CD4-positive, alpha-beta T cell treated with Interleukin-15 for 4 hours (primary cell): Measurements from ENCODE around the gene ITPRIP.
A peak's percentile ranks its signal among the peaks of the same experiment; 100 is the strongest.

Source experiments
- DNase-seq: peaks from one replicate; pipeline ENCODE4 v3.0.0-alpha.2; 2020; ENCODE audit warnings: low spot score

Gene ITPRIP, protein sequence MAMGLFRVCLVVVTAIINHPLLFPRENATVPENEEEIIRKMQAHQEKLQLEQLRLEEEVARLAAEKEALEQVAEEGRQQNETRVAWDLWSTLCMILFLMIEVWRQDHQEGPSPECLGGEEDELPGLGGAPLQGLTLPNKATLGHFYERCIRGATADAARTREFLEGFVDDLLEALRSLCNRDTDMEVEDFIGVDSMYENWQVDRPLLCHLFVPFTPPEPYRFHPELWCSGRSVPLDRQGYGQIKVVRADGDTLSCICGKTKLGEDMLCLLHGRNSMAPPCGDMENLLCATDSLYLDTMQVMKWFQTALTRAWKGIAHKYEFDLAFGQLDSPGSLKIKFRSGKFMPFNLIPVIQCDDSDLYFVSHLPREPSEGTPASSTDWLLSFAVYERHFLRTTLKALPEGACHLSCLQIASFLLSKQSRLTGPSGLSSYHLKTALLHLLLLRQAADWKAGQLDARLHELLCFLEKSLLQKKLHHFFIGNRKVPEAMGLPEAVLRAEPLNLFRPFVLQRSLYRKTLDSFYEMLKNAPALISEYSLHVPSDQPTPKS

DNA sequence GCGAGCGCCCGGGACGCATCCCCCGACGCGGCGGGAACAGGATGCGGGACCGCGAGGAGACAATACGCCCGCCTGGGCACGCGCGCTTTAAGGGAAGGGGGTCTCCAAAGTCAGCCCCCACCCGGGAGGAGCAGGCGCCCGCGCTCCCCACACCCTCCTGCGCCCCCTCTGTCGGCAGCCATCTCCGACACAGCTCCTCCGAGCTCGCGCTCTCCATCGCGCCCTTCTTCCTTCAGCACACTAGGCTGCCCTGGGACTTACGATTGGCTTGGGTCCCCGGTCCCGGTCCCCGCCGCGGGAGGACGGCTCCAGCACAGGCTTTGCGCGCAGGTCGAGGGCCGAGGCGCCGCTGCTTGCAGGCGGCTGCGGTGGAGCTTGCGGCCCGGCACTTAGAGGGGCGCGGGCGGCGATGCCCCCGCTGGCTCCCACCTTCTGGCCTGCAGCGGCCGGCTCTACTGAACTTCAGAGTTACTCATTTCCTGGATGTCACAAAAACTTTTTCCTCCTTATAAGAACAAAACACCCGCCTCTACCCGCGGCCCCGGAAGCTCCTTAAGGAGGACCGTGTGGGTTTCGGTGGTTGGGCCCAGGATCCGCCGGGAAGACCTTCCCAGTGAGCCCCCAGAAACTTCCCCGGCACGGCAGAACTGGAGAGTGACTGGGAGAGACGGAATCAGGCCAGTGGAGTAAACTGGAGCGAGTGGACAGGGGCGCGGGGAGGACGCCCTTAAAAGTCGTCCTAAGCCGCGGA, at the start of gene ITPRIP:
Gene ITPRIP, minus strand, starts transcription at position 481 of the 751 bp plus-strand sequence. CDS start 22,414 bp downstream, outside the sequence.
- DNase-seq, result peak; percentile 68

DNA sequence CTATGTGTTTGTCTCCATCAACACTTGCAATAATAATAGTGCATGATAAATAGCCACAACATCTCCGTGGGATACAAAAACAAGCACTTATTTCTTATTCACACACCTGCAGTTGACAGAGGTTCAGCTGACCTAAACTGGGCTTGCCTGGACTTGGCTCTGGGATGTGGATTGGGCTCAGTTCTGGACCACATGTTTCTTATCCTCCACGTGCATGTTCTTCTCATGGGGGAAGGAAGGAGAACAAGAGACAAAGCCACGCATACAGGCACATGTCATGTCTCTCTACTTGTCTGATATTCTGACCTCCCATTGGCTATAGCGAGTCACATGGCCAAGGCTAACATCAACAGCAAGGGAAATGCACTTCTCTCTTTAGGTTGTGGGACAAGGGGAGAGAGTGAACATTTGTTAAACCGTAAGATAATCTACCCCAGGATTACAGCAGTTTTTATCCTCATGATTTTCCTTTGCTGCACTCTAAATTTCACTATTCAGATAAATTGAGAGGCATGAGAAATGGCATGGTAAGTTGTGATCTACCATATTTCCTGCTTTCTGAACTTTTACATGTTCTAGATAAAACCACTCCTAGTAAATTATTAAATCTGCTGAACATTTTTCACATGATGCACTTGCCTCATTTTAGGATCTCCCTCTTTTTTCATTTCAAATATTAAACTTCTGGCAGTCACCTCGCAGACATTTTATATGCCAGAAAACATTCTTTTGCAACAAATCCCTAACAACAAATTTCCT, 49.0 kb upstream of the ITPRIP start:
- no peak for DNase-seq

DNA sequence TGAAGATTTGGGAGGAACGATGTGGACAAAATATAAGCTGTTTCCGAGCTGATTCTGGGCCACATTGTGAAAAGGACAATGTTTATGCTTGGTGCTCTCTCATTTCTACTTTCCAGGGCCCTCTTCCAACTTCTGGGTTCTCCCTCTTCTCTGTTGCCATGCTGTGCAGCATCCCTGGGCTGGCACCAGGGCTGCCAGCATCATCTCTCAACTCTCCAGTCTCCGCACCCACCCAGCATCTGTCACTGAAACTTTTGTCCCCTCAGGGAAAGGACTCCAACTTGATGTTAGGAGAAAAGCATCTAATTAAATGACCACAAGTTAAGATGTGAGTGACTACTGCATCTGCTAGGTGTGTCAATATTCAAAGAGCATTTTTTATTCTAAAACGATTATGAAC, 42.1 kb upstream of the ITPRIP start:
- DNase-seq, result no peak

DNA sequence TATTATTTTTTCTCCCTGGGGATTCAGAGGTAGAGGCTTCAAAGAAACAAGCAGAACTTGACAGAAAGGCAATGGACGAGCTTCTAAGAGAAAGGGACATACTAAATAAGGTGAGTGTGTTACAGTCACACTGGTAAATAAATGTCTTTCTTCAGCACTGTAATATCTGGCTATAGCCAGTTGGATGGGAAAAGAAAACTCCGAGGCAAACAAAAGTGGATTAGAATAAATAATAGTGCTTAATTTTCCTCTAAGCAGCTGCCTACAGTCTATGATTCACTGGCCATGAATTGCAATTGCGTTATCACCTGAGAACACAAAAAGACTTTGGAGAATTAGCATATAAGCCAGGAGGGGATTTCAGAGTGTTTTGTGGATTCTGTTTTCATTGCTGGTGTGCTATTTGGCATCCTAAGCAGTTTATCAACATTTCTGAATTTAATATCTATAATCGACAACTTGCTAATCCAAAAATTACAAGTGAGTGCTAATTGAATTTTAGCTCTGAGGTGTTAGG, 38.6 kb upstream of the ITPRIP start:
- no peak for DNase-seq

DNA sequence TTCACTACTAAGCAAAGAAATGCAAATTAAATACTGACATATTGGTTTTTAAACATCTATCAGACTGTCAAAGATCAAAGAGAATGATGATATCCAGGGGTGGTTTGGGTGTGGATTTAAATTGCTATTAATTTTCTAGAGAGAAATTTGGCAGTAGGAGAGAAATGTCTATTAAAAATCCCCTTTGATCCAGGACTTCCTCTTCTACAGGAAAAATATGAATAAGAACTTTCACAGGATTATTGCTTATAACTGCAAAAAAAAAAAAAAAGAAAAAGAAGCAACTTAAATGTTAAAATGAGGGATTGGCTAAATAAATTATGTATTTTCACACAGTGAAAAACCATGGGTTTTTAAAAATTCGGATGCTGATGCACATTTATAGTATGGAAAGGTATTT, 36.3 kb upstream of the ITPRIP start:
- no peak for DNase-seq

DNA sequence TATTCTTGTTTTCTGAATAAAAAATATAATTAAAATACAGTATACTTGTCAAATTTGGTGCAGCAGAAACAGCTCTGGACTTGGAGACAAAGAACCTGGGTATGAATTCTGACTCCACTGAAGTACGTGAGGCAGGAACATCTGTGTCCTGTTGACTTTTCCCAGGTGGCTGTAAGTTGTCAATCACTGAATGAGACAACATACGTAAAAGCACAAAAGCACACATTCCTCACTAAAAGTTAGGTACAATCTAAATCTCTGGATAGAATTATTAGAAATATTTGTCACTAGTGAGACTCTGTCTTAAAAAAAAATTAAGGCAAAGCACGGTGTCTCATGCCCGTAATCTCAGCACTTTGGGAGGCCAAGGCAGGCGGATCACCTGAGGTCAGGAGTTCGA, 33.5 kb upstream of the ITPRIP start:
- no peak for DNase-seq

DNA sequence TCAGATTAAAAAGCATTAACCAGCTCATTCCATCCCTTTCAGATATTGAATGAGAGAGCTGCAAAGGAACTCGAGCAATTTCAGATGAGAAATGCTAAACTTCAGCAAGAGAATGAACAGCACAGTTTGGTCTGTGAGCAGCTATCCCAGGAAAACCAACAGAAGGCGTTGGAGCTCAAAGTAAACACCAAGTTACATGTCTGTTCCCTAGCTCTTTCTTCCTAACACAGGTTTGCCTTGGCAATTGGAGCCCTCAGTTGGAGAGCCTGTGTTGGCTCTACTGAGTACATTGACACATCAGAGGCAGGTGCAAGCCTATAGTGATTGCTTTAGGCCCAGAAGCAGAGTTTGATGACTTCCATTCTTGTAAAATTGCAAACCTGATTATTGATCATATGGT, 30.1 kb upstream of the ITPRIP start:
- DNase-seq, result no peak

DNA sequence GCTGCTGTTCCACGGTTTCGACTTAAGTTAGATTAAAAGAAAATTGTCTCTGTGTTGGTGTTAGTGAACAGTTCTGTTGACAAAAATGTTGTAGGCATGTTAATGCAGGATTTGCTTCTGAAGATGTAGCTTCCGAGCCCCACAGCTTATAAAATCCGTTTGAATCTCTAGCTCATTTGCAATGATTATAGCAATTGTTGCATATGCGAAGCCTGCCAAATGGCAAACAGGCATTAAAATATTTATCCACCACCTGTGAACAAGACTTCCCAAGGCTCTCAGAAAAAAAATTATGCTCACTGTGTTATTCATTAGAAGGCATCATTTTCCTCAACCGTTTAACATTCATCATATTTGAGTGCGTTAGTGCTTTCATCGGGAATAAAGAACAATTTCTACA, 29.6 kb upstream of the ITPRIP start:
- no peak for DNase-seq

DNA sequence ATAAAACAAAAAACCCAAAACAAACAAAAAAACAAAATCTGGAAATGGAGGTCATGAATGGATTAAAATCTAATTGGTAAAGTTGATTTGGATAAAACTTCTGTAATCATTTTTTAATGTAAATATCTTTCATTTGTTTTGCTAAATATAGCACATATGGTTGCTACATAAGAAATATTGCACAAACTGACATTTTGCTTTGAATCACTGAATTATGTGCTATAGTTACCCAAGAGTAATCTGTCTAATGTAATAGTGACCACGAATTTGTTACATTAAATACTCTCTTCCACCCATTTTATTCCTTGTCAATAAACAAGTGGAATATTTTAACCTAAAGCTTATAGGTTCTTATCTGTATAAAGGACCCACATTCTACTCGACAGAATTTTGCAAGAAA, 21.5 kb upstream of the ITPRIP start:
- DNase-seq, result no peak

DNA sequence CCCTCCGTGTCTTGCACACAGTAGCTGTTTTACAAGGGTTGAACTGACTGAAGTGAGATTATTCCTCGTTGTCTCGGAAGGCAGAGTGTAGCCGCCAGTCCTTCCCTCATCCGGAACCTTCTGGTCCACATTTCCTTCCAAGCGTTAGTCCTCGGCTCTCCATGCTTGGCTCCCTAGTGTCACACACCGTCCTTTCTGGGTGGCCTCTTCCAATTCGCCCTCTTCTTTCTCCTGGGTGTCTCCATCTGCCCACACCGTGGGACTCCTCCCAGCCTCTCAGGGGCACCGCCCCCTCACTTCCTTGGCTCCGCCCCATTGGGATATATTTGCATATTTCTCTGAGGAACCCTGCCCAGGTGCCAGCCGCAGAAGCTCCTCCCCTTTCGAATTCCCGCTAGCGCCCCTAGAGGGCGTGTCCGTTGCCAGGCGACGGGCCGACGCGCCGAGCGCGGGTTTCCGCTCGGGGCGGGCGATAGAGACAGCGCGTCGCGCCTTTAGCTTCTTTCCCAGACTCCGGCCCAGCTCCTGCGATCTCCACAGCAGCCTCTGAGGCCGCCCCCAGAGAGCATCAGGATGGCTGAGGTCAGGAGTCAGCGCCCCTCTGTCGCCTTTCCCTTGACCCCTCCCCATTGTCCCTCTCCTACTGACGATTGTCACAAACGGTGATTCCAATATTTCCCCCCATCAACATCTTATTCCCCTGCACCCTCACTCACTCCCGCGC, 15.2 kb upstream of the ITPRIP start, which contains the start of gene CFAP58:
Gene CFAP58, plus strand, starts transcription at position 509 of the 724 bp plus-strand sequence. Its CDS starts 65 bp downstream, at position 574.
- DNase-seq, result peak; percentile 96

DNA sequence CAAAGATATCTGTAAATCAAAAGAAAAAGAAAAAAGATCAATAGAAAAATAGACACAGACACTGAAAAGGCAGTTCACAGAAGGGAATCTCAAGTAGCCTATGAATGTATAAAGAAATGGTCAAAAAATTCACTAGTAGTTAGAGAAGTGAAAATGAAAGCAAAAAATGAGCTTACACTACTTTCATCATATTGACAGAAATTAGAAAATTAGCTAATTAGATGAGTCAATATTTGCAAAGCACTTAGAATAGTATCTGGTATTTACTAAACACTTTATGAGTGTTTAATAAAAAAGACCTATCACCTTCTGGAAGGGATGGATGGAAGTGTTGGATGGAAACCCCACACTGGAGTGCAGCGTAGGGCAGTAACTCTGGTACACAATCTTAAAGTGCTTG, 13.7 kb upstream of the ITPRIP start:
- DNase-seq, result no peak

DNA sequence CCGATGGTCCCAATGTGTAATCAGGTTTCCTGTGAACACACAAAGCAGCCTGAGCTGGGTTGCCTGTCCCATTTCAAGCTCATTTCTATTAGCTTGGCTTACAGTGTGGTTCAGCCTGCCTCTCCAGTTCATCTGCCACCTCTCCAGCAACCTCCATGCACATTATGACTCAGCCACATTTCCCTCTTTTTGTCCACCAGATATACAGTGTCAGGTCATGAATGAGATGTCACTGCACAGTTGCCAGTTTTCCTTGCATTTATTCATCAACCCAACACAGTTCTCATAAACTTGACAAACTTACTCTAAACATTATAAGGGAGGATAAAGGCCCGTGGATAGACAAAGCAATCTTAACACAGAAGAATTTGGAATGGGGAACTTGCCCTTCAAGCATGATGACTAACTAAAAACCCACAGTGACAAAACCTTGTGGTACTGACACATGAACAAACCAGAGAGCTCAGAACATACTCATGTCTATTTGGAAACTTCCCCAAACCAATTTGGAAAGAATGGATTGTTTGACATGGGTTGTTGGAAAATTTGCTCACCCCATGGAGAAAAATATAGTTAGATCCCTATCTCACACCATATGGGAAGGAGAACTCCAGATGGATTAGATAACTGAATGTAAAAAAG, 12.9 kb upstream of the ITPRIP start:
- DNase-seq, result peak; percentile 33

DNA sequence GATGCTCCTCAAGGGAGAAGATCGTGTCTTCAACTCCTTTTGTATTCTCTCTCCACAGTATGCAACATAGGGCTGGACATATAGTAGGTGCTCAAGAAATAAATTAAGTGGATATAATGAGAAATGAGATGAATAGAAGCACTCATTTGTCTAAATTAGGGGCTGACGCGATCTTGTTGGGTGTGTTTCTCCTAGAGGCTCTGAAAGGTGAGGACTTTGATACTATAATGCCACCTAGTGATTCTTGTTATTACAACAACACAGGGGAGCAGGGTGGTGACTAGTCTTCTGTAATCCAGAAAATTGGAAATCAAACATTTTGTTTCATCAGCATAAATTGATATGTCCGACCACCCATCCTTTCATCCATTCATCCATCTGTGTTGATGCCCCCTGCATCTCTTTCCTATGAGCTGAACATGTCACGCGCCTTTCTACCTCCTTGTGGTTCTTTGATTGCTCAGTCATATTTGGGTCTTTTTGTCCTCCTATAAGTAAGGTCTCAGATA, 11.9 kb upstream of the ITPRIP start:
- peak; percentile 74 for DNase-seq

DNA sequence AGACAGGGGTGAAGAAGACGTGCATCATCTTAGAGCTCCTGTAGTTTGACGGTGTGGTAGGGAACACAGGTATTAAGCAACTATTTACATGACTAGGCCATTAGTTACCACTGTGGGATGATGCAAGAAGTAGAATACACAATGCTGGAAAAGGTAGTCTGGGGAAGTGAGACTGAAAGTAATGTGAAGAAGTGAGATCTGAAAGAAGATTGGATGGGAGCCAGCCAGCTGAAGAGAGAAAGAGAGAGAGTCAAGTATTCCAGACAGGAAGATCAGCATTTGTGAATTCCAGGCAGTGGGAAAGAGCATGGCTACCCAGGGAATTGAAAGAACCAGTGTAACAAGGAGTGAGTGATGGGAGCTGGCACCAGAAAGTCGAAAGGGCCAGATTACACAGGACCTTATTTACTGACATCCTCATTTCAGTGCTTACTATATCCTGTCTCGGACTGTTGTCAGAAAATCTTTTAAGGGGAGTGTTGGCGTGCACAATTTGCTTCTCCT, 11.4 kb upstream of the ITPRIP start:
- no peak for DNase-seq

DNA sequence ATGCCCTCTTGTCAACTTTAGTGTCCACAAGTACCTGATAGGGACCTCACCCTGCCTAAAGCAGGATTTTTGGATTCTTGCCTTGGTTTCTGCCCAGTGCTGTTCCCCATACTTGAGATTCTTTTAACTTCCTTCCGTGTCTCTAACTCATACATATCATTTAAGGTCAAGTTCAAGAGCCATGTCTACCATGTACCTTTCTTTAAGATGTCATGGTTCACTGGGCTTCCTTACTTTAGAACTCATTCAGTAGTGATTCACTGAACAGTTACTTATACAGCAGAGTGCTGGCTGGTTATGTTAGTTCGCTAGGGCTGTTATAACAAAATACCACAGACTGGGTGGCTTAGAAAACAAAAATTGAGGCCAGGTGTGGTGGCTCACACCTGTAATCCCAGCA, 10.3 kb upstream of the ITPRIP start:
- no peak for DNase-seq

DNA sequence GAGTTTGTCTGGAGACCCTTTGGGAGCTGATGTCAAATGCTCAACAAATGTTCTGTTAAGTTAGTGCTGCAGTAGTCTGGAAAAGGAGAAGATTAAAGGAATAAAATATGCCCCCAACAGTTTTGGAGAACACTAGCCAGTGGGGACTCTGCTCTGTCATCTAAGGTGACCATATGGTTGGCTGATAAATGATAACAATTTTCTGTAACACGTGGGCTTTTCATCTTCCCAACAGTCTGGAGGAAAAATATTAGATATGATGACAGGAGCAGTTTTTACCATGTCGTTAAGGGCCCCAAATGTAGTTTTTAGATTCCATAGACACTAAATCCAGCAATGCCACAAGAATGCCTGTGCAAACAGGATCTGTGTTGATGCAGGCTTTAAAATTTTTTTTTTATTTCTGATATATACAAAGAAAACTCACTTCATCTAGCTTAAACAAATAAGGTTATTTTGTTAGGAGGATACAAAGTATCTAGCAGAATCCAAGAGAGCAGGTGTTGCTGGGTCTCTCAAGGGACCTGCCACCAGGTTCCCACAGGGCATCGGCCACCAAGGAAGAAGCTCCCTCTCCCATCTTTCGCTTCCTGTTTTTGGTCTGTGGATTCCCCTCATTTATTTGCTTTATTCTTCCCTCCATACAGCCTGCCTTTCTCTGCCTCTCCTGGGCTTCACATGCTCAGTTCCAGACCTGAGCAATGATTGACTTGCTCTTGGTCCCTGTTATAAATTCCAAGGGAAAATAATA, 9.2 kb upstream of the ITPRIP start:
- no peak for DNase-seq

DNA sequence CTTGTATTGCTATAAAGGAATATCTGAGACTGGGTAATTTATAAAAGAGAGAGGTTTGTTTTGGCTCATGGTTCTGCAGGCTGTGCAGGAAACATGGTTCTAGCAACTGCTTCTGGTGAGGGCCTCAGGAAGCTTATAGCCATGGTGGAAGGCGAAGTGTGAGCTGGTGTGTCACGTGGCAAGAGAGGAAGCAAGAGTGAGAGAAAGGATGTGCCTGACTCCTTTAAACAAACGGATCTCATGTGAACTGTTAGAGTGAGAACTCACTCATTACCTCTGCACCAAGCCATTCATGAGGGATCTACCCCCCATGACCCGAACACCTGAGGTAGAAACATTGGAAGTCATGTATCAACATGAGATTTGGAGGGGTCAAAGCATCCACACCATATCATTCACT, 7.7 kb upstream of the ITPRIP start:
- DNase-seq, result no peak

DNA sequence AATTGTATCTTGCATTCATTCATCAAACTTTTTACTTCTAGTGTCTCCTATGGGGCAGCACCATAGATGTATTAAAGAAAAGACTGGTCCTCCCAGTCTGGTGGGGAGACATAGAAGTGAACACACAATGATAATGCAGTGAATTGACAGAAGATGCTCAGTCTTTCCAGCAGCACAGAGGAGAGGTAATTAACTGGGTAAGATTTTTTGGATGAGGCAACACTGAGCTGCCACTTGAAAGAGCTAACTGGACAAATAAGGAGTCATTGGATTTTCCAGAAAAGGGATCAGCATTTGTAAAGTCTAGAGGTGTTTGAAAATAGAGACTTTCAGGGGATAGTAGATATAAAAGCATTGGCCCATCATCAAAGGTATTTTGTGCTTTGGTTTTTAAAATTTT, 7.2 kb upstream of the ITPRIP start:
- no peak for DNase-seq

DNA sequence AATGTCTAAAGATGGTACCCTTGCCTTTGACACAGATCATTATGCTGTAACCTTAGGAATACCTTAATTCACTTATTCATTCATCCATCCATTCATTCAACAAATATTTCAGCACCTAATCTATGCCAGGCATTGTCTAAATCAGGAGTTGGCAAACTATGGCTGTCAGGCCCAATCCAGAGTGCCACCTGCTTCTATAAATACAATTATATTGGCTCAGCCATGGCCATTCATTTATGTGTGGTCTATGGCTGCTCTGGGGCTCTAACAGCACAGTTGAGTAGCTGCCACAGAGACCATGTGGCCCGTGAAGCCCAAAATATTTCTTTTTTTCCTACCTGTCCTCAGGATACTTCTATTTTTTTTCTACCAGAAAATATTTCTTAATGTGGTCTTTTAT, 6.0 kb upstream of the ITPRIP start:
- DNase-seq, result no peak

DNA sequence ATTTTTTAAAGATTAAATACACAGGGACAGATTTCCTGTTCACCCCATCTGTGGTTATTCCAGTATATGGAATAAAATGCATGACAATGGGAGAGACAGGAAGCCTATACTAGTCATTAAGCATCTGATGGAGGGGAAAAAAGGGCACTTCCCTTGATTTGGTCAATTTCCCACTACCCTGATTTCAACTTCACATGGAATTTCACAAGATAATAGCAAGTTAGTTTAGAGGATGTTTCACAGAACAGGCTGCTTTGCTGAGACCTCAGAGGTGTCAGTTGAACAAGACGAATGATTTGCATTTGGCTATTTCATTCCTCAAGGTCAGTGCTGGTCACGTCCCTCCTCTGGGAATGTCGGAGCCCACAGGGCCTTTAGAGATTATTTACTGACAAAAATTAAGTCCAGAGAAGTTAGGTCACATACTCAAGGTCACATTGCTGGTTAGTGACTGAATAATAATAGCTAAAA, 4.7 kb upstream of the ITPRIP start:
- DNase-seq, result no peak
